Esophagus squamous epithelium (tissue), 4 donors: ENCODE results near the gene BUB3.

Source experiments
- CTCF ChIP-seq, 6 experiments: fragments of 450-650 bp in 4 of 6; fragments of 200-600 bp in 2 of 6; sonication (generic) in 2 of 6; IDR thresholded peaks; one replicate each; pipeline ENCODE4 v1.5.1; 2016 to 2019; ENCODE audit warnings: antibody characterized with exemption in 6 of 6, mild to moderate bottlenecking in 4 of 6, moderate library complexity in 4 of 6
- POLR2A ChIP-seq, 4 donors: fragments of 450-650 bp; IDR thresholded peaks; one replicate each; pipeline ENCODE4 v1.6.1; 2017; ENCODE audit warnings: antibody characterized with exemption in 4 of 4, mild to moderate bottlenecking in 4 of 4, moderate library complexity in 3 of 4

- no peak for TF ChIP-seq POLR2A (IDR thresholded peaks at IDR 0.05)
- no peak for TF ChIP-seq CTCF (IDR thresholded peaks at IDR 0.05)
Measured at GRCh38 chr10:123119081-123119480, 35.1 kb upstream of the BUB3 start.
